Spleen (tissue), 7 donors: ENCODE measurements around the gene ECT2L.

Experiments used
- POLR2A ChIP-seq, 3 donors: fragments of 450-650 bp; IDR thresholded peaks; one replicate each; pipeline ENCODE4 v1.5.1; 2017; ENCODE audit warnings: antibody characterized with exemption in 3 of 3, mild to moderate bottlenecking in 1 of 3
- POLR2AphosphoS5 ChIP-seq, 3 donors: sonication (generic); formaldehyde crosslinking; IDR thresholded peaks; one replicate each; pipeline ENCODE4 v1.5.1; 2017; ENCODE audit warnings: antibody characterized with exemption in 3 of 3
- TF ChIP-seq, protein P1 (sequence below), 11 experiments: fragments of 200-600 bp in 7 of 11; fragments of 450-650 bp in 4 of 11; sonication (generic) in 4 of 11; IDR thresholded peaks in 8 of 11; conservative IDR thresholded peaks in 3 of 11; 1 replicate in 7 of 11; 2 replicates in 4 of 11; pipeline versions ENCODE4 v1.4.0 to v1.8.0; 2016 to 2021; ENCODE audit warnings: antibody characterized with exemption in 11 of 11, inconsistent platforms in 4 of 11, mild to moderate bottlenecking in 1 of 11
- donor health status: DM: no; HTN: no; CAD: no; lungs with moderate emphysema.
- donor health status: DM: no; HTN: no; CAD: no.
- donor health status: DM: no; HTN: no; CAD: no.

DNA sequence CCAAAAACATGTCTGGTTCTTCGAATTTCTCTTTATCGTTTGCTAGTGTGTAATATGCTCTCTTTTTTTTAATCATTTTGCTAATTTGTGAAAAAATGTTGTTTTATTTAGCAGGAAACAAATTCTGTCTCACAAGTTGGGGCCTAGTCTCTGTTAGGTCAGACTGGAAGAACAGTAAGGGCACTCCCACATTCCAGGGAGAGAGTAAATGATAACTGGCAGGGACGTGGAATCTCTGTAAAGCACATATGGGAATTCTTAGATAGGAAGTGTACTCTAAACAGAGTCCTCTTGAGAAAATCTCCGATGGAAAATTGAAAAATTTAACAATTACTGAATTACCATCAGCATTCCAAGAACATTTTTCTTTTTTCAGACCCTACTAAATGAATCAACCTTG is 38.8 kb upstream of the ECT2L start:
- TF ChIP-seq, protein P1, sequence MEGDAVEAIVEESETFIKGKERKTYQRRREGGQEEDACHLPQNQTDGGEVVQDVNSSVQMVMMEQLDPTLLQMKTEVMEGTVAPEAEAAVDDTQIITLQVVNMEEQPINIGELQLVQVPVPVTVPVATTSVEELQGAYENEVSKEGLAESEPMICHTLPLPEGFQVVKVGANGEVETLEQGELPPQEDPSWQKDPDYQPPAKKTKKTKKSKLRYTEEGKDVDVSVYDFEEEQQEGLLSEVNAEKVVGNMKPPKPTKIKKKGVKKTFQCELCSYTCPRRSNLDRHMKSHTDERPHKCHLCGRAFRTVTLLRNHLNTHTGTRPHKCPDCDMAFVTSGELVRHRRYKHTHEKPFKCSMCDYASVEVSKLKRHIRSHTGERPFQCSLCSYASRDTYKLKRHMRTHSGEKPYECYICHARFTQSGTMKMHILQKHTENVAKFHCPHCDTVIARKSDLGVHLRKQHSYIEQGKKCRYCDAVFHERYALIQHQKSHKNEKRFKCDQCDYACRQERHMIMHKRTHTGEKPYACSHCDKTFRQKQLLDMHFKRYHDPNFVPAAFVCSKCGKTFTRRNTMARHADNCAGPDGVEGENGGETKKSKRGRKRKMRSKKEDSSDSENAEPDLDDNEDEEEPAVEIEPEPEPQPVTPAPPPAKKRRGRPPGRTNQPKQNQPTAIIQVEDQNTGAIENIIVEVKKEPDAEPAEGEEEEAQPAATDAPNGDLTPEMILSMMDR (IDR thresholded peaks at IDR 0.05 in 8 of 11, conservative IDR thresholded peaks at IDR 0.05 in 3 of 11): no peak
- TF ChIP-seq POLR2A (IDR thresholded peaks at IDR 0.05): no peak
- no peak for TF ChIP-seq POLR2AphosphoS5 (IDR thresholded peaks at IDR 0.05)
